RWPE1 (cell line): ENCODE results near the gene SPOPL.

Source experiments
- CTCF ChIA-PET: fragments of 350-600 bp; sonication (Branson Sonifier 250); formaldehyde crosslinking; extraction: SDS; loops from one replicate; lab custom pipeline; 2021; lab: Yijun Ruan, JAX
- POLR2A ChIA-PET: fragments of 400-600 bp; formaldehyde crosslinking; extraction: SDS; loops from one replicate; lab custom pipeline; 2020; ENCODE audit warnings: antibody characterized with exemption; ENCODE audit not compliant: low non-redundant PET; lab: Yijun Ruan, JAX
- DNase-seq: peaks from one replicate; pipeline ENCODE4 v3.0.0; 2012; ENCODE audit warnings: low spot score
- H3K27ac ChIP-seq: fragments of 450-650 bp; 2 replicates; pipeline ENCODE4 v1.5.1; 2017
- TF ChIP-seq, protein P1 (sequence below): fragments of 450-650 bp; conservative IDR thresholded peaks from 2 replicates; pipeline ENCODE4 v1.5.1; 2017; ENCODE audit warnings: low read depth, mild to moderate bottlenecking

Gene SPOPL

DNA sequence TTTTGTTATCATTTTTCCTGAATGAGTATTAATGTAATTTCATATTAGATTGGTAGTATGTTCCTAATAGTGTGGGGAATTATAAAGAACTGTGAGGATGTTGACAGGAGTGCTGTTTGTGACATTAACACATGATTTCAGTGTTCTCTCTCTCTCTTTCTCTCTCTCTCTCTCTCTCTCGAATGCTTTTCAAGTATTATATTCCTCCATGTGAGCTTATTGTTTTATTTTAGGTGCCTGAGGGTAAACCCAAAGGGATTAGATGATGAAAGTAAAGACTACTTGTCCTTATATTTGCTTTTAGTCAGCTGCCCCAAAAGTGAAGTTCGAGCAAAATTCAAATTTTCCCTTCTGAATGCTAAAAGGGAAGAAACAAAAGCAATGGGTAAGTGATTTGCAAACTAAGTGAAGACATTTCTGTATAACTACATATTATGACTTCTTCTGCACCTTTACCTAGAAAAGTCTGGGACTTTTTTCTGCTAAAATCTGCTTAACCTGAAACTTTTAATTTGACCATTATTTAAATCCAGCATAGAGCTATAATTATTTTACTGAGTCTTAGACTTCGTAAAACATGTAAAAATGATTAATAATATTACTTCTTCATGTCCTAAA, 49.2 kb downstream of the SPOPL start:
- POLR2A ChIA-PET: no interaction called here
- TF ChIP-seq, protein P1, sequence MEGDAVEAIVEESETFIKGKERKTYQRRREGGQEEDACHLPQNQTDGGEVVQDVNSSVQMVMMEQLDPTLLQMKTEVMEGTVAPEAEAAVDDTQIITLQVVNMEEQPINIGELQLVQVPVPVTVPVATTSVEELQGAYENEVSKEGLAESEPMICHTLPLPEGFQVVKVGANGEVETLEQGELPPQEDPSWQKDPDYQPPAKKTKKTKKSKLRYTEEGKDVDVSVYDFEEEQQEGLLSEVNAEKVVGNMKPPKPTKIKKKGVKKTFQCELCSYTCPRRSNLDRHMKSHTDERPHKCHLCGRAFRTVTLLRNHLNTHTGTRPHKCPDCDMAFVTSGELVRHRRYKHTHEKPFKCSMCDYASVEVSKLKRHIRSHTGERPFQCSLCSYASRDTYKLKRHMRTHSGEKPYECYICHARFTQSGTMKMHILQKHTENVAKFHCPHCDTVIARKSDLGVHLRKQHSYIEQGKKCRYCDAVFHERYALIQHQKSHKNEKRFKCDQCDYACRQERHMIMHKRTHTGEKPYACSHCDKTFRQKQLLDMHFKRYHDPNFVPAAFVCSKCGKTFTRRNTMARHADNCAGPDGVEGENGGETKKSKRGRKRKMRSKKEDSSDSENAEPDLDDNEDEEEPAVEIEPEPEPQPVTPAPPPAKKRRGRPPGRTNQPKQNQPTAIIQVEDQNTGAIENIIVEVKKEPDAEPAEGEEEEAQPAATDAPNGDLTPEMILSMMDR: no peak
- CTCF ChIA-PET: interaction anchor here (0.6 kb wide), 2 partner anchors 406 to 444 kb away, joined by 5 to 7 read pairs; no protein-coding TSS in a partner anchor
- no peak for DNase-seq
- H3K27ac ChIP-seq: no peak overlapping the region

DNA sequence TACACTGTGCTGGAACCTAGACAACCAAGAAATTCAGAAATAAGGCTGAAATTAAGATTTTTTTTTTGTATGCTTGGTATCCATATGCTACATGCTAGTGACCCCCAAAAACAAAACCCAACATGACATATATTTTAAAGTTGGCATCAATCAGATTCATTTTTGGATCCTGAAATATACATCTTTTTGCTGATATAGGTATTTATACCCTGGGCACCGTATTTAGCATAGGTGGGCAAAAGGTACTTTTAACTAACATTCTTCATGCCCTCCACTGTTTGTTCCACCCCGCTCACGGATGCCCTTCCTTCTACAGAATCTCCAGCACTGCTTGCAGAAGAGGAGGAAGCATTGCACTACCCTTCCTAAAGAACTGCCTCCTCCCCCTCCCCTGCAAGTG, 52.6 kb downstream of the SPOPL start:
- CTCF ChIA-PET: no interaction called here
- POLR2A ChIA-PET: no interaction called here

DNA sequence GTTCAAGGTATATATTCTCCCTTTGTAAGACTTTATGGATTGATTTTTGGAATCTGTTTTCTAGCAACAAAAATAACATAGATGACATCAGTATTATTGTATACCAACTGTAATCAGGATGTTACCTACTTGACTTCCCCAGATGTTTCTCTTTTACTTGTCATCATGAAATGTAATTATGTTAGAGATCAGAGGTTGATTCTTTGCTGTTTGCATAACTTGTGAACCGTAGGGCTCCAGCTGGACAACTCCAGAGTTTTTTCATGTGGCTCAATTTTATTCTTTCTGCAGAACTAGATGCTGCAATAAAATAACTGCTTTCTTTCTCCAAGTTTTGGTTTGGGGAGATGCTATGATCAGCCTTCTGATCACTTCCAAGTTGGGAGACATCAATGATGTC, 58.1 kb downstream of the SPOPL start:
- ChIA-PET POLR2A (no interaction called here), CTCF (no interaction called here)
- H3K27ac ChIP-seq: no peak overlapping the region
- TF ChIP-seq, protein P1: no peak
- no peak for DNase-seq

More for the DNA sequence above, 52.6 kb downstream of the SPOPL start:
- no peak for DNase-seq
- H3K27ac ChIP-seq: no peak overlapping the region
- TF ChIP-seq, protein P1: no peak

DNA sequence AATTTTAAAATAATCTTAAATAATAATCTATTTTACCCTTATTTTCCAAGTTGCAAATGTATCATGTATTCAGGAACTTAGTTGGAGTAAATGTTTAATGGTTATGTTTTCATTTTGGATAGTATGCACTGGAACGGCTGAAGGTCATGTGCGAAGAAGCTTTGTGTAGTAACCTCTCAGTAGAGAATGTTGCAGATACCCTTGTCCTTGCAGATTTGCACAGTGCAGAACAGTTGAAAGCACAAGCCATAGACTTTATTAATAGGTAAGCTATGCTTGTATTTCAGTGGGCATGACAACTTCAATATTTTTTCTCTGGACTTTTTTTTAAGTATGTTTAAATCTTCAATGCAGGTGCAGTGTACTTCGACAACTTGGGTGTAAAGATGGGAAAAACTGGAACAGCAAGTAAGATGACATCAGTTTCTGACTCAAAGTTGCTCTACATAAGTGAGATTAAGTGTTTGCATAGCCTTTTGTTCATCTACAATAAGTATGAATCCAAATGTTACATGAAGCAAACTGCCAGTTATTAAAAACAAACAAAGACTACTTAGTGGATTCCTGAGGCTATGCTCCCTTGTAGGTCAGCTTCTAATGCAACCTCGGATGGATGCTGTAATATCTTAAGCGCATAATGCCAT, 63.1 kb downstream of the SPOPL start:
- ChIA-PET POLR2A (no interaction called here), CTCF (interaction anchor here (0.7 kb wide), 1 partner anchor 33 kb away, joined by 3 read pairs; no protein-coding TSS in a partner anchor)
- TF ChIP-seq, protein P1: no peak
- H3K27ac ChIP-seq: no peak overlapping the region
- peak; percentile 14 for DNase-seq

DNA sequence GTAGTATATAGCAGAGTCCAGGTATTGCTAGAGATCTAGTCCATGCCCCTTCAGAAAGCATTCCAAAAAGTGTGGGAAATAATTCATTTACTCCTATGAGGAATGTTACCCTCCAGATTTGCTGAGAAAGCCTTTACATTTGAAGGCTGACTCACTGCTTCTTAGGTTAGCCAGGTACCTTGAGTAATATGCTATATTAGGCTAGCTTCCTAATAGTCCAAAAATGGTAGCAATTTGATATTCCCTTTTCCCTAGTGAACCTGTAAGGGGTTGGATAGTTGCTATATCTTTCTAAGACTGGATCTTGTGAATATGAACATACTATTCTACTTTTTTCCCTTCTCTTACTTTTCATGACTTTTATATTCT, 63.6 kb downstream of the SPOPL start:
- ChIA-PET CTCF (interaction anchor here (0.7 kb wide), 1 partner anchor 34 kb away, joined by 3 read pairs; no protein-coding TSS in a partner anchor), POLR2A (no interaction called here)
- TF ChIP-seq, protein P1: no peak
- no peak for DNase-seq
- H3K27ac ChIP-seq: no peak overlapping the region

DNA sequence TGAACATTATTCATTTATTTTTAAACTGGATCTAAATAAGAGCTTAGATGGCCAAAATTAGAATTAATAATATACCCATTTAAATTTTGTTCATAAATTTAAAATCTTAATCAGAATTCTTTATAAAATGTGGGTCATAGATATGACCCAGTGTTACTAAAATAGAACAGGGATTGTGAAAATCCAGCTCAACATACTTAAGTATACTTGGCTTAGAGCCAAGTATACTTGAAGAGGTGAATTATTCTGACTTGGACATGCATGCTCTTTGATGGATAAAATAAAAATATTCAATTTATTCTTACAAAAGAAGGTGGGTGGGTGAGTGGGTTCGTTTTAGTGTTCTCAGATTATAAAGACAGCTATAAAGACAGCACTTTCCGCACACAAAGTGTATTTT, 70.7 kb downstream of the SPOPL start:
- ChIA-PET POLR2A (no interaction called here), CTCF (no interaction called here)
- TF ChIP-seq, protein P1: no peak

More for the DNA sequence above, 70.7 kb downstream of the SPOPL start:
- no peak for DNase-seq
- no peak overlapping the region for H3K27ac ChIP-seq
